ENCODE results near the gene MAST4. TPM values are rescaled to one million over a fixed set of nuclear protein-coding genes. Genes with fewer than 3 reads are reported as not detected.

Gene MAST4
- total and polyA plus RNA-seq, 2 donors (not counting 1 experiment from before 2014, with no cell fraction given): 2.5 to 57.1 TPM

DNA sequence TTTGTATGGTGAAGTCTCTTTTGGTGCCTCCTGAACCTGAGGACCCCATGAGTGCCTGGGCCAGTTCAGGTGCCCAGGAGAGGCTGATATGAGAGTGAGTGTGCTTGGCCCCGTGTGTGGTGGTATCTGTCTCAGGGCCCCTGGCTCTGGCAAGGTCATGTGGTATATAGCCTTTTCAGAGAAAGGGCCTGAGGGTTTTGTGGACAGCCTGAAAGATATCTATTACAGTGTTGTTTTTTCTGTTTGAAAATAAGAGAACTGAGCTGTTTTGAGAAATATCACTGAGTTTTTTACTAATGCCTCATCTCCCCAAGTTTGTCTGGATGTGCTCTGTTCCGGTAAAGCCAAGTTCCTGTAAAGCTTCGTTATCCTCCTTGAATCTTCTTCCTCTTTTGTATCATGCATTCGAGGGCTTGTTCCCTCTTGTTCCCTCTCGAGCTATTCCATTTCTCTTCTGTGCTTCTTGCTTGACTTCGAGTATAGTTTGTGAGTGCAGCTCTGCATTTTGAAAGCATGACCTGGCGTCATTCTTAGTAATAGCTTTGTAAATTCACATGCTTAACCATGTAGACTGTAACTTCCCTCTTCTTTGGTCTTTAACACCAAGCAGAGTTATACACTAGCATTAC lies 122.3 kb downstream of the MAST4 start:
- no peak overlapping the region for H3K4me3 Mint-ChIP-seq

DNA sequence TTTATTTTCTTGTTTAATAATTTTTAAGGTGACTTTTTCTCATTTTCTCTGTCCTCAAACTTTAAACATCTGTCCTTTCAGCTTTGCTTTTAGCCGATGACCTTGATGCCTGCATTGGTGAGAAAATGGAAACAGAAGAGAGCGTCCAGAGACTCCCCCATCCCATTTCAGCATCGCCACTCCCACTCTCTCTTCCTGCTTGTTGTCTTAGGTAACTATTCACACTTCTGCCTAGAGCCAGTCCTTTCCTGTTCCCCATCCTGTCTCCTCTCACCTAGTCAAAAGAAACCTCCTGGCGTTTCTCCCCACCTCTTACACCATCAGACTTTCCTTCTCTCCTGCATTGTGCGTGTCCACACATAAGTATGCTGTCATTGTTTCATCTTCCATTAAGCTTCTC lies 124.6 kb downstream of the MAST4 start:
- ChIA-PET POLR2A (no interaction called here), CTCF (interaction anchor here (1.9 kb wide), 1 partner anchor 9 kb away, joined by 5 read pairs; no protein-coding TSS in a partner anchor)
- Histone ChIP-seq H3K4me2 (replicated peaks; ENCODE audit: low read depth, low read length, poor library complexity, severe bottlenecking) (no peak overlapping the region), H3K27me3 (replicated peaks in 1 of 4; ENCODE audit: control extremely low read depth in 1 of 4, control insufficient read depth in 3 of 4, insufficient read depth in 4 of 4, low read length in 3 of 4) (peaks cover 0 to 3% (median 0%) of the 10 kb centered on the region in 4 experiments), H3K79me2 (ENCODE audit: control insufficient read depth, insufficient read depth, low read length) (no peaks in the 10 kb centered on the region), H3K27ac (ENCODE audit: low read length in 2 of 2) (no peak overlapping the region), H4K20me1 (ENCODE audit: control insufficient read depth, insufficient read depth, low read length, poor library complexity, severe bottlenecking) (no peaks in the 10 kb centered on the region), H3K36me3 (replicated peaks in 1 of 2; ENCODE audit: control extremely low read depth in 1 of 2, control insufficient read depth in 1 of 2, extremely low read depth in 1 of 2, insufficient read depth in 2 of 2, low read length in 1 of 2) (no peaks in the 10 kb centered on the region), H3K9me3 (ENCODE audit: control extremely low read depth in 1 of 3, control insufficient read depth in 2 of 3, insufficient read depth in 1 of 3, low read length in 2 of 3) (no peaks in the 10 kb centered on the region), H3K4me1 (ENCODE audit: control insufficient read depth in 2 of 2, insufficient read depth in 2 of 2, low read length in 2 of 2) (no peaks in the 10 kb centered on the region), H3K9ac (ENCODE audit: low read length) (no peak overlapping the region), H3K4me3 (ENCODE audit: control extremely low read depth in 1 of 5, extremely low read depth in 1 of 5, insufficient read depth in 1 of 5, low read depth in 2 of 5, low read length in 4 of 5) (no peak overlapping the region), H2AFZ (ENCODE audit: insufficient read depth, low read depth, low read length, poor library complexity, severe bottlenecking) (no peak overlapping the region)
- Mint-ChIP-seq H3K4me1 (no peaks in the 10 kb centered on the region), H3K9me3 (ENCODE audit: insufficient read depth) (no peaks in the 10 kb centered on the region), H3K27ac (no peak overlapping the region), H3K27me3 (no peaks in the 10 kb centered on the region), H3K4me3 (no peak overlapping the region)
- no peak for ATAC-seq (ENCODE audit: low read depth)
- intact Hi-C loops (cut with micrococcal nuclease): no loop called here
- WGBS (ENCODE audit: insufficient coverage): 100% methylated on average over 5 of the region's 5 CpGs
- no peak for TF ChIP-seq EZH2 (IDR thresholded peaks at IDR 0.05; ENCODE audit: borderline replicate concordance, insufficient read depth, low read depth, low read length, poor library complexity, severe bottlenecking)
- TF ChIP-seq, protein P1, sequence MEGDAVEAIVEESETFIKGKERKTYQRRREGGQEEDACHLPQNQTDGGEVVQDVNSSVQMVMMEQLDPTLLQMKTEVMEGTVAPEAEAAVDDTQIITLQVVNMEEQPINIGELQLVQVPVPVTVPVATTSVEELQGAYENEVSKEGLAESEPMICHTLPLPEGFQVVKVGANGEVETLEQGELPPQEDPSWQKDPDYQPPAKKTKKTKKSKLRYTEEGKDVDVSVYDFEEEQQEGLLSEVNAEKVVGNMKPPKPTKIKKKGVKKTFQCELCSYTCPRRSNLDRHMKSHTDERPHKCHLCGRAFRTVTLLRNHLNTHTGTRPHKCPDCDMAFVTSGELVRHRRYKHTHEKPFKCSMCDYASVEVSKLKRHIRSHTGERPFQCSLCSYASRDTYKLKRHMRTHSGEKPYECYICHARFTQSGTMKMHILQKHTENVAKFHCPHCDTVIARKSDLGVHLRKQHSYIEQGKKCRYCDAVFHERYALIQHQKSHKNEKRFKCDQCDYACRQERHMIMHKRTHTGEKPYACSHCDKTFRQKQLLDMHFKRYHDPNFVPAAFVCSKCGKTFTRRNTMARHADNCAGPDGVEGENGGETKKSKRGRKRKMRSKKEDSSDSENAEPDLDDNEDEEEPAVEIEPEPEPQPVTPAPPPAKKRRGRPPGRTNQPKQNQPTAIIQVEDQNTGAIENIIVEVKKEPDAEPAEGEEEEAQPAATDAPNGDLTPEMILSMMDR (IDR thresholded peaks at IDR 0.05): no peak
- no peak for DNase-seq

More for the DNA sequence above, 122.3 kb downstream of the MAST4 start:
- no peaks in the 10 kb centered on the region for H3K4me1 Mint-ChIP-seq
- H3K4me1 ChIP-seq (ENCODE audit: control insufficient read depth in 2 of 2, insufficient read depth in 2 of 2, low read length in 2 of 2): no peaks in the 10 kb centered on the region
- WGBS (ENCODE audit: insufficient coverage): 41% methylated on average over 3 of the region's 7 CpGs
- no peaks in the 10 kb centered on the region for H3K9me3 Mint-ChIP-seq (ENCODE audit: insufficient read depth)
- no peak overlapping the region for H3K4me3 ChIP-seq (ENCODE audit: control extremely low read depth in 1 of 5, extremely low read depth in 1 of 5, insufficient read depth in 1 of 5, low read depth in 2 of 5, low read length in 4 of 5)
- POLR2A ChIA-PET: no interaction called here
- no peak for DNase-seq
- ATAC-seq (ENCODE audit: low read depth): no peak
- H3K27ac ChIP-seq (ENCODE audit: low read length in 2 of 2): no peak overlapping the region
- no peaks in the 10 kb centered on the region for H3K36me3 ChIP-seq (replicated peaks in 1 of 2; ENCODE audit: control extremely low read depth in 1 of 2, control insufficient read depth in 1 of 2, extremely low read depth in 1 of 2, insufficient read depth in 2 of 2, low read length in 1 of 2)
- no peaks in the 10 kb centered on the region for H4K20me1 ChIP-seq (ENCODE audit: control insufficient read depth, insufficient read depth, low read length, poor library complexity, severe bottlenecking)
- intact Hi-C loops (cut with micrococcal nuclease): no loop called here
- no peak overlapping the region for H2AFZ ChIP-seq (ENCODE audit: insufficient read depth, low read depth, low read length, poor library complexity, severe bottlenecking)
- H3K27me3 Mint-ChIP-seq: no peaks in the 10 kb centered on the region
- peaks cover 0 to 3% (median 0%) of the 10 kb centered on the region in 4 experiments for H3K27me3 ChIP-seq (replicated peaks in 1 of 4; ENCODE audit: control extremely low read depth in 1 of 4, control insufficient read depth in 3 of 4, insufficient read depth in 4 of 4, low read length in 3 of 4)
- H3K4me2 ChIP-seq (replicated peaks; ENCODE audit: low read depth, low read length, poor library complexity, severe bottlenecking): no peak overlapping the region
- H3K9ac ChIP-seq (ENCODE audit: low read length): no peak overlapping the region
- H3K9me3 ChIP-seq (ENCODE audit: control extremely low read depth in 1 of 3, control insufficient read depth in 2 of 3, insufficient read depth in 1 of 3, low read length in 2 of 3): no peaks in the 10 kb centered on the region
- CTCF ChIA-PET: no interaction called here
- no peaks in the 10 kb centered on the region for H3K79me2 ChIP-seq (ENCODE audit: control insufficient read depth, insufficient read depth, low read length)
- TF ChIP-seq EZH2 (IDR thresholded peaks at IDR 0.05; ENCODE audit: borderline replicate concordance, insufficient read depth, low read depth, low read length, poor library complexity, severe bottlenecking): no peak
- TF ChIP-seq, protein P1 (IDR thresholded peaks at IDR 0.05): no peak
- H3K27ac Mint-ChIP-seq: no peak overlapping the region

All from B cell (primary cell).